Liver (tissue), 3 donors: ENCODE data around the gene VPS39.

ENCODE experiments used
- CTCF ChIP-seq: fragments of 150-350 bp; IDR thresholded peaks from 2 replicates; pipeline ENCODE4 v1.5.1; 2017; ENCODE audit warnings: improper control_type of control experiment, low read depth, low read length; ENCODE audit not compliant: missing input control
- MAX ChIP-seq: IDR thresholded peaks from 2 replicates; pipeline ENCODE4 v1.6.1; 2016; ENCODE audit warnings: antibody characterized with exemption
- SP1 ChIP-seq: IDR thresholded peaks from 2 replicates; pipeline ENCODE4 v1.6.1; 2018; ENCODE audit warnings: antibody characterized with exemption, mild to moderate bottlenecking
- YY1 ChIP-seq: IDR thresholded peaks from 2 replicates; pipeline ENCODE4 v1.6.1; 2016; ENCODE audit warnings: antibody characterized with exemption, mild to moderate bottlenecking
- donor health status: healthy.
- donor health status: healthy.

GRCh38 chr15:42163947-42164550, 44.1 kb downstream of the VPS39 start:
- TF ChIP-seq CTCF = no peak
- no peak for TF ChIP-seq YY1
- no peak for TF ChIP-seq SP1
- TF ChIP-seq MAX = no peak
